ENCODE measurements around the gene CPNE4.

Gene CPNE4

GRCh38 chr3:131756405-131756804 lies 278.4 kb downstream of the CPNE4 start:
- no peak for DNase-seq (ENCODE audit: low read depth, low spot score)
- H3K27ac ChIP-seq = no peak overlapping the region

- no peak for DNase-seq (ENCODE audit: low read depth, low spot score)
- no peak overlapping the region for H3K27ac ChIP-seq
Observed at GRCh38 chr3:131755380-131755779, 279.4 kb downstream of the CPNE4 start.

GRCh38 chr3:131750256-131750655 lies 284.6 kb downstream of the CPNE4 start:
- H3K27ac ChIP-seq = no peak overlapping the region

GRCh38 chr3:131749826-131750225 lies 285.0 kb downstream of the CPNE4 start:
- no peak overlapping the region for H3K27ac ChIP-seq

More at GRCh38 chr3:131750256-131750655, 284.6 kb downstream of the CPNE4 start:
- no peak for DNase-seq (ENCODE audit: low read depth, low spot score)

GRCh38 chr3:131747466-131747865 lies 287.3 kb downstream of the CPNE4 start:
- no peak for DNase-seq (ENCODE audit: low read depth, low spot score)
- no peak overlapping the region for H3K27ac ChIP-seq

More at GRCh38 chr3:131749826-131750225, 285.0 kb downstream of the CPNE4 start:
- DNase-seq (ENCODE audit: low read depth, low spot score) = no peak

- no peak for DNase-seq (ENCODE audit: low read depth, low spot score)
- no peak overlapping the region for H3K27ac ChIP-seq
Observed at GRCh38 chr3:131744765-131745164, 290.0 kb downstream of the CPNE4 start.

- DNase-seq (ENCODE audit: low read depth, low spot score) = no peak
- no peak overlapping the region for H3K27ac ChIP-seq
Observed at GRCh38 chr3:131743126-131743525, 291.7 kb downstream of the CPNE4 start.

GRCh38 chr3:131739211-131739610 lies 295.6 kb downstream of the CPNE4 start:
- no peak for DNase-seq (ENCODE audit: low read depth, low spot score)
- no peak overlapping the region for H3K27ac ChIP-seq

GRCh38 chr3:131738095-131738494 lies 296.7 kb downstream of the CPNE4 start:
- H3K27ac ChIP-seq = no peak overlapping the region
- no peak for DNase-seq (ENCODE audit: low read depth, low spot score)

GRCh38 chr3:131735544-131735943 lies 299.3 kb downstream of the CPNE4 start:
- no peak for DNase-seq (ENCODE audit: low read depth, low spot score)
- no peak overlapping the region for H3K27ac ChIP-seq

GRCh38 chr3:131735116-131735515 lies 299.7 kb downstream of the CPNE4 start:
- DNase-seq (ENCODE audit: low read depth, low spot score) = peak; percentile 6

GRCh38 chr3:131733086-131733841 lies 301.6 kb downstream of the CPNE4 start:
- H3K27ac ChIP-seq = no peak overlapping the region
- DNase-seq (ENCODE audit: low read depth, low spot score) = no peak

More at GRCh38 chr3:131735116-131735515, 299.7 kb downstream of the CPNE4 start:
- H3K27ac ChIP-seq = no peak overlapping the region

- DNase-seq (ENCODE audit: low read depth, low spot score) = no peak
- no peak overlapping the region for H3K27ac ChIP-seq
Observed at GRCh38 chr3:131731709-131732108, 303.1 kb downstream of the CPNE4 start.

- no peak overlapping the region for H3K27ac ChIP-seq
- no peak for DNase-seq (ENCODE audit: low read depth, low spot score)
Observed at GRCh38 chr3:131730581-131730980, 304.2 kb downstream of the CPNE4 start.

- no peak overlapping the region for H3K27ac ChIP-seq
- DNase-seq (ENCODE audit: low read depth, low spot score) = no peak
Observed at GRCh38 chr3:131729643-131730017, 305.2 kb downstream of the CPNE4 start.

- H3K27ac ChIP-seq = no peak overlapping the region
- DNase-seq (ENCODE audit: low read depth, low spot score) = no peak
Observed at GRCh38 chr3:131728898-131729642, 305.7 kb downstream of the CPNE4 start.

GRCh38 chr3:131725414-131725813 lies 309.4 kb downstream of the CPNE4 start:
- no peak overlapping the region for H3K27ac ChIP-seq
- no peak for DNase-seq (ENCODE audit: low read depth, low spot score)

- no peak for DNase-seq (ENCODE audit: low read depth, low spot score)
Observed at GRCh38 chr3:131723343-131723742, 311.5 kb downstream of the CPNE4 start.

GRCh38 chr3:131717493-131717892 lies 317.3 kb downstream of the CPNE4 start:
- no peak overlapping the region for H3K27ac ChIP-seq
- DNase-seq (ENCODE audit: low read depth, low spot score) = no peak

More at GRCh38 chr3:131723343-131723742, 311.5 kb downstream of the CPNE4 start:
- no peak overlapping the region for H3K27ac ChIP-seq

GRCh38 chr3:131716943-131717342 lies 317.9 kb downstream of the CPNE4 start:
- H3K27ac ChIP-seq = no peak overlapping the region
- DNase-seq (ENCODE audit: low read depth, low spot score) = no peak

- no peak for DNase-seq (ENCODE audit: low read depth, low spot score)
- no peak overlapping the region for H3K27ac ChIP-seq
Observed at GRCh38 chr3:131716007-131716406, 318.8 kb downstream of the CPNE4 start.
